Breast epithelium (tissue), 3 donors: ENCODE measurements around the gene EFL1.

Experiments
- POLR2A ChIP-seq: fragments of 450-650 bp; IDR thresholded peaks from one replicate; pipeline ENCODE4 v1.6.1; 2016; ENCODE audit warnings: antibody characterized with exemption, mild to moderate bottlenecking, moderate library complexity
- POLR2AphosphoS5 ChIP-seq, 3 donors: sonication (generic); formaldehyde crosslinking; IDR thresholded peaks; one replicate each; pipeline ENCODE4 v1.6.1; 2017; ENCODE audit warnings: antibody characterized with exemption in 3 of 3

- TF ChIP-seq POLR2A (no peak), POLR2AphosphoS5 (IDR thresholded peaks at IDR 0.05) (no peak)
Measured at GRCh38 chr15:82184776-82185175, 77.8 kb downstream of the EFL1 start.
